GM19193 (cell line): ENCODE measurements around the gene ZNF253.
A peak's percentile ranks its signal among the peaks of the same experiment; 100 is the strongest.

Source experiments
- POLR2A ChIP-seq: IDR thresholded peaks from 4 replicates; pipeline ENCODE4 v1.6.1; 2011; ENCODE audit not compliant: insufficient read depth, insufficient read length; ENCODE audit errors: extremely low read depth

The ZNF253 gene

GRCh38 chr19:19877724-19878123 lies 12.0 kb downstream of the ZNF253 start:
- TF ChIP-seq POLR2A = no peak

- no peak for TF ChIP-seq POLR2A
Measured at GRCh38 chr19:19884583-19884982, 18.9 kb downstream of the ZNF253 start.

GRCh38 chr19:19900139-19900728 lies 34.6 kb downstream of the ZNF253 start:
- TF ChIP-seq POLR2A = no peak

- TF ChIP-seq POLR2A = peak; percentile 66
Measured at GRCh38 chr19:19900729-19901444, 35.2 kb downstream of the ZNF253 start, which contains the start of gene ZNF93. ZNF93 (plus strand) TSS chr19:19900946; CDS start chr19:19901089, 143 bp downstream.

- TF ChIP-seq POLR2A = no peak
Measured at GRCh38 chr19:19909654-19910053, 44.0 kb downstream of the ZNF253 start.

GRCh38 chr19:19911150-19911549 lies 45.5 kb downstream of the ZNF253 start:
- no peak for TF ChIP-seq POLR2A

GRCh38 chr19:19914596-19914995 lies 48.9 kb downstream of the ZNF253 start:
- TF ChIP-seq POLR2A = no peak

- TF ChIP-seq POLR2A = no peak
Measured at GRCh38 chr19:19937403-19937802, 71.7 kb downstream of the ZNF253 start.

GRCh38 chr19:19938449-19938848 lies 72.8 kb downstream of the ZNF253 start:
- no peak for TF ChIP-seq POLR2A

GRCh38 chr19:19943848-19944582 lies 78.3 kb downstream of the ZNF253 start:
- no peak for TF ChIP-seq POLR2A
